Measurements from ENCODE around the gene TMEM259. TPM values are rescaled to one million over a fixed set of nuclear protein-coding genes. Genes with fewer than 3 reads are reported as not detected.

The TMEM259 gene
- total and polyA plus RNA-seq, 2 donors (not counting 1 experiment from before 2014, with no cell fraction given): 373 to 607 TPM

DNA sequence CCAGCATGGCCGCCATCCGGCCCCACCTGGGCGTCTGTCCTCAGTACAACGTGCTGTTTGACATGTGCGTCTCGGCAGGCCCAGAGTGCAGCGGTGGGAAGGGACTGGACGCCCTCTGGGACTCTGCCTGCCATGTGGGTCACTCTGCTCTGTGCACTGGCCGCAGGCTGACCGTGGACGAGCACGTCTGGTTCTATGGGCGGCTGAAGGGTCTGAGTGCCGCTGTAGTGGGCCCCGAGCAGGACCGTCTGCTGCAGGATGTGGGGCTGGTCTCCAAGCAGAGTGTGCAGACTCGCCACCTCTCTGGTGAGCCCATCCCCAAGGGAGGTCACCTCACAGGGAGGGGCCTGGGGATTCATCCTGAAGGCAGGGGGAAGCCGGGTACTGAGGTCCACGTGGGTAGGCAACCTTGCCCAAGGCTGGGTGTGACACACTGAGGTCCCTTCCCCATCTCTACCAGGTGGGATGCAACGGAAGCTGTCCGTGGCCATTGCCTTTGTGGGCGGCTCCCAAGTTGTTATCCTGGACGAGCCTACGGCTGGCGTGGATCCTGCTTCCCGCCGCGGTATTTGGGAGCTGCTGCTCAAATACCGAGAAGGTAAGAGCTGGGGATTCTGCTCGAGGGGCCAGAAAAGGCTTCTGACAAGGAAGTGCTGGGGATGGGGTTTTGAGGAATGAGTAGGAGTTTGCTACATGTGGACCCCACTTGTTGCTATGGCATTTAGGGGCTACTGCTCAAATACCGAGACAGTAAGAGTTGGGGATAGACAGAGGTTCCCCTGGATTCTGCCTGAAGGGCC lies 30.3 kb upstream of the TMEM259 start:
- Histone ChIP-seq H4K20me1 (ENCODE audit: control insufficient read depth, insufficient read depth, low read length, poor library complexity, severe bottlenecking) (peaks cover 15% of the 10 kb centered on the region), H3K9me3 (ENCODE audit: control extremely low read depth in 1 of 3, control insufficient read depth in 2 of 3, insufficient read depth in 1 of 3, low read length in 2 of 3) (peaks cover 0 to 27% (median 3%) of the 10 kb centered on the region in 3 donors), H2AFZ (ENCODE audit: insufficient read depth, low read depth, low read length, poor library complexity, severe bottlenecking) (no peak overlapping the region), H3K4me1 (ENCODE audit: control insufficient read depth in 2 of 2, insufficient read depth in 2 of 2, low read length in 2 of 2) (peaks cover 0 to 8% of the 10 kb centered on the region in 2 donors), H3K27ac (ENCODE audit: low read length in 2 of 2) (no peak overlapping the region), H3K4me3 (ENCODE audit: control extremely low read depth in 1 of 5, extremely low read depth in 1 of 5, insufficient read depth in 1 of 5, low read depth in 2 of 5, low read length in 4 of 5) (no peak overlapping the region), H3K9ac (ENCODE audit: low read length) (no peak overlapping the region), H3K27me3 (replicated peaks in 1 of 4; ENCODE audit: control extremely low read depth in 1 of 4, control insufficient read depth in 3 of 4, insufficient read depth in 4 of 4, low read length in 3 of 4) (no peaks in the 10 kb centered on the region), H3K79me2 (ENCODE audit: control insufficient read depth, insufficient read depth, low read length) (peaks cover 13% of the 10 kb centered on the region), H3K36me3 (replicated peaks in 1 of 2; ENCODE audit: control extremely low read depth in 1 of 2, control insufficient read depth in 1 of 2, extremely low read depth in 1 of 2, insufficient read depth in 2 of 2, low read length in 1 of 2) (peaks cover 0 to 66% of the 10 kb centered on the region in 2 experiments), H3K4me2 (replicated peaks; ENCODE audit: low read depth, low read length, poor library complexity, severe bottlenecking) (no peak overlapping the region)
- no peak for ATAC-seq (ENCODE audit: low read depth)
- Mint-ChIP-seq H3K4me3 (no peak overlapping the region), H3K27ac (no peak overlapping the region), H3K9me3 (ENCODE audit: insufficient read depth) (no peaks in the 10 kb centered on the region), H3K4me1 (peaks cover 7% of the 10 kb centered on the region), H3K27me3 (no peaks in the 10 kb centered on the region)
- DNase-seq: no peak
- ChIA-PET CTCF (no interaction called here), POLR2A (no interaction called here)
- intact Hi-C loops (cut with micrococcal nuclease): no loop called here
- 97% methylated on average over 29 of the region's 31 CpGs for WGBS (ENCODE audit: insufficient coverage)
- TF ChIP-seq, protein P1, sequence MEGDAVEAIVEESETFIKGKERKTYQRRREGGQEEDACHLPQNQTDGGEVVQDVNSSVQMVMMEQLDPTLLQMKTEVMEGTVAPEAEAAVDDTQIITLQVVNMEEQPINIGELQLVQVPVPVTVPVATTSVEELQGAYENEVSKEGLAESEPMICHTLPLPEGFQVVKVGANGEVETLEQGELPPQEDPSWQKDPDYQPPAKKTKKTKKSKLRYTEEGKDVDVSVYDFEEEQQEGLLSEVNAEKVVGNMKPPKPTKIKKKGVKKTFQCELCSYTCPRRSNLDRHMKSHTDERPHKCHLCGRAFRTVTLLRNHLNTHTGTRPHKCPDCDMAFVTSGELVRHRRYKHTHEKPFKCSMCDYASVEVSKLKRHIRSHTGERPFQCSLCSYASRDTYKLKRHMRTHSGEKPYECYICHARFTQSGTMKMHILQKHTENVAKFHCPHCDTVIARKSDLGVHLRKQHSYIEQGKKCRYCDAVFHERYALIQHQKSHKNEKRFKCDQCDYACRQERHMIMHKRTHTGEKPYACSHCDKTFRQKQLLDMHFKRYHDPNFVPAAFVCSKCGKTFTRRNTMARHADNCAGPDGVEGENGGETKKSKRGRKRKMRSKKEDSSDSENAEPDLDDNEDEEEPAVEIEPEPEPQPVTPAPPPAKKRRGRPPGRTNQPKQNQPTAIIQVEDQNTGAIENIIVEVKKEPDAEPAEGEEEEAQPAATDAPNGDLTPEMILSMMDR (IDR thresholded peaks at IDR 0.05): no peak
- TF ChIP-seq EZH2 (IDR thresholded peaks at IDR 0.05; ENCODE audit: borderline replicate concordance, insufficient read depth, low read depth, low read length, poor library complexity, severe bottlenecking): no peak

DNA sequence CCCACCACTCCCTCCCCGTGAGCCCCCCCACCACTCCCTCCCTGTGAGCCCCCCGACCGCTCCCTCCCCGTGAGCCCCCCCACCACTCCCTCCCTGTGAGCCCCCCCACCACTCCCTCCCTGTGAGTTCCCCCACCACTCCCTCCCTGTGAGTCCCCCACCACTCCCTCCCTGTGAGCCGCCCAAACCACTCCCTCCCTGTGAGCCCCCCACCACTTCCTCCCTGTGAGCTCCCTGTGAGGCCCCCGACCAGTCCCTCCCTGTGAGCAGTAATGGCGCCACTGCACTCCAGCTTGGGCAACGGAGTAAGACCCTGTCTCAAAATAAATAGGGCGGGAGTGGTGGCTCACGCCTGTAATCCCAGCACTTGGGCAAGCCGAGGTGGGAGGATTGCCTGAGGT lies 28.9 kb upstream of the TMEM259 start:
- Histone ChIP-seq H3K36me3 (replicated peaks in 1 of 2; ENCODE audit: control extremely low read depth in 1 of 2, control insufficient read depth in 1 of 2, extremely low read depth in 1 of 2, insufficient read depth in 2 of 2, low read length in 1 of 2) (peaks cover 0 to 64% of the 10 kb centered on the region in 2 experiments), H3K4me2 (replicated peaks; ENCODE audit: low read depth, low read length, poor library complexity, severe bottlenecking) (no peak overlapping the region), H3K9ac (ENCODE audit: low read length) (no peak overlapping the region), H3K4me1 (ENCODE audit: control insufficient read depth in 2 of 2, insufficient read depth in 2 of 2, low read length in 2 of 2) (peaks cover 0 to 11% of the 10 kb centered on the region in 2 donors), H3K79me2 (ENCODE audit: control insufficient read depth, insufficient read depth, low read length) (peaks cover 20% of the 10 kb centered on the region), H2AFZ (ENCODE audit: insufficient read depth, low read depth, low read length, poor library complexity, severe bottlenecking) (no peak overlapping the region), H4K20me1 (ENCODE audit: control insufficient read depth, insufficient read depth, low read length, poor library complexity, severe bottlenecking) (peaks cover 28% of the 10 kb centered on the region), H3K27me3 (replicated peaks in 1 of 4; ENCODE audit: control extremely low read depth in 1 of 4, control insufficient read depth in 3 of 4, insufficient read depth in 4 of 4, low read length in 3 of 4) (no peaks in the 10 kb centered on the region), H3K27ac (ENCODE audit: low read length in 2 of 2) (no peak overlapping the region), H3K4me3 (ENCODE audit: control extremely low read depth in 1 of 5, extremely low read depth in 1 of 5, insufficient read depth in 1 of 5, low read depth in 2 of 5, low read length in 4 of 5) (no peak overlapping the region), H3K9me3 (ENCODE audit: control extremely low read depth in 1 of 3, control insufficient read depth in 2 of 3, insufficient read depth in 1 of 3, low read length in 2 of 3) (peaks cover 0 to 15% (median 0%) of the 10 kb centered on the region in 3 donors)
- no peak for DNase-seq
- no peak for TF ChIP-seq EZH2 (IDR thresholded peaks at IDR 0.05; ENCODE audit: borderline replicate concordance, insufficient read depth, low read depth, low read length, poor library complexity, severe bottlenecking)
- TF ChIP-seq, protein P1 (IDR thresholded peaks at IDR 0.05): no peak
- Mint-ChIP-seq H3K9me3 (ENCODE audit: insufficient read depth) (no peaks in the 10 kb centered on the region), H3K4me1 (peaks cover 9% of the 10 kb centered on the region), H3K27me3 (no peaks in the 10 kb centered on the region), H3K4me3 (no peak overlapping the region), H3K27ac (no peak overlapping the region)
- intact Hi-C loops (cut with micrococcal nuclease): no loop called here
- ChIA-PET POLR2A (interaction anchor here (0.7 to 2.0 kb wide), 3 partner anchors 18 to 25 kb away, joined by 3 to 8 read pairs (median 3); partner anchors contain the start of gene ARHGAP45), CTCF (no interaction called here)
- no peak for ATAC-seq (ENCODE audit: low read depth)
- 66% methylated on average over 3 of the region's 11 CpGs for WGBS (ENCODE audit: insufficient coverage)
